NCI-H2029 (cell line): ENCODE measurements around the gene C21orf58.
"Not testable (repeated sequence)": the region's sequence is repeated elsewhere in the genome, so short reads cannot be mapped to it uniquely, and the experiment has no call there.

ENCODE experiments used
- DNase-seq: peaks from one replicate; lab custom pipeline; 2025; lab: John Stamatoyannopoulos, UW

The C21orf58 gene

GRCh38 chr21:46323227-46323709, 402 bp downstream of the C21orf58 start:
- no peak for DNase-seq

GRCh38 chr21:46322351-46323226, 1.1 kb downstream of the C21orf58 start:
- DNase-seq: no peak

GRCh38 chr21:46320331-46320801, 3.3 kb downstream of the C21orf58 start:
- DNase-seq: no peak

- DNase-seq: no peak
Measured at GRCh38 chr21:46319186-46319585, 4.5 kb downstream of the C21orf58 start.

- no peak for DNase-seq
Measured at GRCh38 chr21:46318464-46318845, 5.2 kb downstream of the C21orf58 start.

- DNase-seq: peak; percentile 85
Measured at GRCh38 chr21:46317710-46318463, 5.8 kb downstream of the C21orf58 start.

- no peak for DNase-seq
Measured at GRCh38 chr21:46316708-46317324, 6.9 kb downstream of the C21orf58 start.

- DNase-seq: no peak
Measured at GRCh38 chr21:46314441-46315020, 9.1 kb downstream of the C21orf58 start.

- no peak for DNase-seq
Measured at GRCh38 chr21:46312949-46313348, 10.7 kb downstream of the C21orf58 start.

GRCh38 chr21:46311568-46311967, 12.1 kb downstream of the C21orf58 start:
- no peak for DNase-seq

- not testable (repeated sequence) for DNase-seq
Measured at GRCh38 chr21:46310260-46310659, 13.4 kb downstream of the C21orf58 start.

GRCh38 chr21:46308431-46308830, 15.2 kb downstream of the C21orf58 start:
- no peak for DNase-seq

- DNase-seq: no peak
Measured at GRCh38 chr21:46307625-46308024, 16.0 kb downstream of the C21orf58 start.

- DNase-seq: no peak
Measured at GRCh38 chr21:46304955-46305354, 18.7 kb downstream of the C21orf58 start.

GRCh38 chr21:46304437-46304836, 19.2 kb downstream of the C21orf58 start:
- no peak for DNase-seq

- no peak for DNase-seq
Measured at GRCh38 chr21:46301759-46302158, 21.9 kb downstream of the C21orf58 start.

- DNase-seq: no peak
Measured at GRCh38 chr21:46299167-46299566, 24.5 kb downstream of the C21orf58 start.

GRCh38 chr21:46297338-46298271, 26.1 kb downstream of the C21orf58 start:
- no peak for DNase-seq

GRCh38 chr21:46295996-46296752, 27.5 kb downstream of the C21orf58 start:
- DNase-seq: peak; percentile 87

GRCh38 chr21:46295177-46295770, 28.4 kb downstream of the C21orf58 start:
- DNase-seq: no peak
